GM19035 (cell line): Measurements from ENCODE around the gene KCNH2.
"Not testable (repeated sequence)": the region's sequence is repeated elsewhere in the genome, so short reads cannot be mapped to it uniquely, and the experiment has no call there.

Experiments
- ATAC-seq: cut with Tn5 transposase; IDR thresholded peaks from one replicate; pipeline ENCODE4 v1.9.1; 2021; ENCODE audit not compliant: unreplicated experiment

KCNH2 gene

DNA sequence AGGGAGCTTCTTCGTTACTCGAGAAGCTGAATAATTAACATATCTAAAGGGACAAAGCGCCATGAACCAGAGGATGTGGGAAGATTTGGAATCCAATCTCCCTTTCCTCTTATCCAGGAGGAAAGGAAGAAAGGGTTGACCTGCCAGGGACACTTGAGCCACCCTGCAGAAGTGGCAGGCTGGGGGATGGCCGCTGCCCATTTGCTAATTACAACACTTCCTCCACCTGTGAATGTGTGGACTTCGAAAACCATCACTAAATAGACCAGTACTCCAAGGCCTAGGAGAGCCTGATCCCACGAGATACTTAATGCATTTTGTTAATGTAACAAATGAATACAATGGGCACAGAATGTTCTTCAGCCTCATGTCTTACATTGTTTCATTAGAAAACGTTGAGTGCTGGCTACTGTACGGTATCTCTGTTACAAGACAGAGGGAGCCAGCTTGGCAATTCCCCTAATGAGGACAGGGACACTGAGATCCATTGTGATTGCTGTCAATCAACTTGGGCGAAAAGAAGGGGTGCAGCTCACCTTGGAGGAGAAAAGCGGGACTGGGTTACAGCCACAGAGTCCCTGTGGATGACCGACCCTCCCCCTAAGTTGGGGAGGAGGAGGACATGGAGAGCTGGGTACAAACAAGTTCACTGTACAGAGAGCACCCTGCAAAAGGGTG, 66.4 kb downstream of the KCNH2 start:
- ATAC-seq = no peak

DNA sequence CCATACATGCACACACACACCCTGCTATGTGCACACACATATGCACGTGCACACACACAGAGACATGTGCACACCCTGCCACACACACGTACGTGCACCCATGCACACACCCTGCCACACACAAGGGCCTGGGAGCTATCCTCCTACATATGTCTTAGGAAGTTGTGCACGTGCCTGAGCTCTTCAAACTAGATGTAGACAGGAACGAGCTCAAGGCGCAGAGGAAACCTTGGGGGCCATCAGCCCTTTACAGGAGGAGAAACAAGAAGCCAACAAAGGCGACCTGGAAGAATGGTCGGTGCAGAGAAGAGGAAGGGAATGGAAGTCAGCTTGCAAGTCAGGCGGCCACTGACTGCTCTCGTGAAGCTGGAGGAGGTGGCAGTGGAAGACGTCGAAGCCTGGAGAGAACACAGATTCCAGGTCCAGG, 67.1 kb downstream of the KCNH2 start:
- no peak for ATAC-seq

DNA sequence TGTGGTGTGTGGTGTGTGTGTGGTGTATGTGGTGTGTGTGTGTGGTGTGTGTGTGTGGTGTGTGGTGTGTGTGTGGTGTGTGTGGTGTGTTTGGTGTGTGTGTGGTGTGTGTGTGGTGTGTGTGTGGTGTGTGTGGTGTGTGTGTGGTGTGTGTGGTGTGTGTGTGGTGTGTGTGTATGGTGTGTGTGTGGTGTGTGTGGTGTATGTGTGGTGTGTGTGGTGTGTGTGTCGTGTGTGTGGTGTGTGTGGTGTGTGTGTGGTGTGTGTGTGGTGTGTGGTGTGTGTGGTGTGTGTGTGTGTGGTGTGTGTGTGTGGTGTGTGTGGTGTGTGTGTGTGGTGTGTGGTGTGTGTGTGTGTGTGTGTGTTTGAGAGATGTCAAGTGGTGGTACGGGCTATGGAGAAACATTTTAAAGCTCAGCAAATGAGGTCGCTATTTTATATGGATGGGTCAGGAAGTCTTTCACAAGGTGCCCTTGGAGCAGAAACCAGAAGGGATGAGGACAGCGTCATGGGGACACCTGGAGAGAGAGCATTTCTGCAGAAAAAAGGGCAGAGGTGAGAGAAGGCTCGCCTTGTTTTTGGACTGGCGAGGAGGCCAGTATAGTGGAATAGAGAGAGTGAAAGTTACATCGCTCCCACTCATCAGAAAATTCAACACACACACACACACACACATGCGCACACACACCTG, 67.7 kb downstream of the KCNH2 start:
- not testable (repeated sequence) for ATAC-seq

DNA sequence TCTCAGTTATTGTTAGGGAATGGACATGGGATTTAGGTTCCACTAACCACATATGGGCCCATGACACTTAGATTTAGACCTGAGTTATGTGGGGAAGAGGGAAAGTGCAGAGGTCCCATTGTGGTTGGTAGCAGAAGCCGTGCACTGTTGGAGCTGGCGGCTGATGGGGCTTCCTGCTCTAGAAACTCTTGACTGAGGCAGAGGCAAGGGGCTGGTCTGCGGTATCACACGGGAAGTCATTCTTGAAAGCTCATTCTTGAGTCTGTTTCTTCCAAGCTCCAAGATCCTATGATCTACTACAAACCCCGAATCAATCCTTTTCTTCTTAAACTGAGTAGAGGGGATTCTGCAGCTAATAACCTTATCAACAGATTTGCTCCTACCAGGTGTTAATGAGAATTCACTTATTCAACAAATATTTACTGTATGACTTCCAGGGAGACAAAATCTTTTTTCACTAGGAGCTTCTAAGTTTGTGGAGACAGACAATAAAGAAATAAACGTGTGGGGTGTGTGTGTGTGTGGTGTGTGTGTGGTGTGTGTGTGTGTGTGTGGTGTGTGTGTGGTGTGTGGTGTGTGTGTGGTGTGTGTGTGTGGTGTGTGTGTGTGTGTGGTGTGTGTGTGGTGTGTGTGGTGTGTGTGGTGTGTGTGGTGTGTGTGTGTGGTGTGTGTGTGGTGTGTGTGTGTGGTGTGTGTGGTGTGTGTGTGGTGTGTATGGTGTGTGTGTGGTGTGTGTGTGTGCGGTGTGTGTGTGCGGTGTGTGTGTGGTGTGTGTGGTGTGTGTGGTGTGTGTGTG, 68.7 kb downstream of the KCNH2 start:
- ATAC-seq = no peak

DNA sequence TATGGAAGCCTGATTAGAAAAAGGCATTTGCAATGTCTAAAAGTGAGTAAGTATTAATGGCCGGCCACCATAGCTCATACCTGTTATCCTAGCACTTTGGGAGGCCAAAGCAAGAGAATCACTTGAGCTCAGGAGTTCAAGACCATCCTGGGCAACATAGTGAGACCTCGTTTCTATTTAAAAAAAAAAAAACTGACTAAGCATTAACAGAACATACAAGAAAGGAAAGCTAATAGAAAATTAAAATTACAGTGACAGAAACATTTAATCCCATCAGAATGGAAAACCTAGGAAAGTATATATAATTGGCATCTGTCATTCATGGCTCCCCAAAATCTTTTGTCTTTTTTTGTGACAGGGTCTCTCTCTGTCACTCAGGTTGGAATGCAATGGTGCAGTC, 69.9 kb downstream of the KCNH2 start:
- no peak for ATAC-seq

DNA sequence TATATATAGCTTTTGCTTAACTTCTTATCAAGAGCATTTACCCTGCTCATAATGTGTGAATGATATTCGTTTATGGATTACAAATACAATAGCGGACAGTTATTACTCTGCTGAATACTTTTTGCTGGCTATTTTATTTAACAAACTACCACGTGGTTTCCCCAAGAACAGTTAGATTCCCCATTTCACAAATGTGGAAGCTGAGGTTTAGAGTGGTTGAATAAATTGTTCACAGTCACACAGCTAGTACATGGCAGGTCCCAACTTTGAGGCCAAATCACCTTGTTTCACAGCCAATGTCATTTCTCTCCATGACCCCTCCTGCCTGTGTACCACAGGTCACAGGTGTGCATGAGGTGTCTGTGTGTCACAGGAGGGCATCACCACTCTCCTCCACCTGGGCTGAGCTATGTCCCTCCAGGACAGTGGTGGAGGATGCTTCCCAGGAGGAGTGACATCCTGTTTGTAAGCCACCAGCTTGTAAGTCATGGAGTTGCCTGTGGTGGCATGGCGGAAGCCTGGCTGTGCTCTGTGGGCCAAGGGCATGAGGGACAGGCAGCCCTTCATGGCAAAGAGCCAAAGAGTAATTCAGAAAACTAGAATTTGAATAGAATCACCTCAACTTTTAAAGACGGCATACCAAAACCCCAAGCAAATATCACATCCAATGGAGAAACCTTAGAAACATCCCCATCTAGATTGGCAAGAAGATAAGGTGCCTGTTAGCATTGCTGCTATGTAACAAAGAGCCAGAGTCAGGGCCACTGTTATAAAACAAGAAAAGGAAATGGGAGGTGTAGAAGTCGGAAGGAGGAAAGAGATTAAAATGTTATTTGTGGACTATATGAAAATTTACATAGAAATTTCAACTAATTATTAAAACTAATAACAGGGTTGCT, 73.9 kb downstream of the KCNH2 start:
- ATAC-seq = no peak

DNA sequence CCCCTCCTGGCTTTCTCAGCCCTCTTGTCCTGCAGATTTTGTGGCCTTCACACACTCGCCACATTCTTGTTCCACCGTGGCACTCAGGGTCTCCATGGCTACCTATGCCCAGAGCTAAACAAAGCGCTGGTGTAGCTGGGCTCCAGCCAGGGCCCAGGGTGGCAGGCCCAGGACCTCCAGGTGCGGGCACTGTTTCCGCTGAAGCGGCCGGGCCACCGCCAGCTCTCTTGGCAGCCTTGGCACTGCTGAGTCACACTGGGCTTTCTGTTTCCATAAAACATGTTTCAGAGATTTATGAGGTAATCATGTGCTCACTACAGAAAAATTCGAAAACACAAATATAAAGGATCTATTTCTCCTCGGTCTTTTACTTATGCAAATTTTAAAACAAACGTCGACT, 74.5 kb downstream of the KCNH2 start:
- ATAC-seq = no peak

DNA sequence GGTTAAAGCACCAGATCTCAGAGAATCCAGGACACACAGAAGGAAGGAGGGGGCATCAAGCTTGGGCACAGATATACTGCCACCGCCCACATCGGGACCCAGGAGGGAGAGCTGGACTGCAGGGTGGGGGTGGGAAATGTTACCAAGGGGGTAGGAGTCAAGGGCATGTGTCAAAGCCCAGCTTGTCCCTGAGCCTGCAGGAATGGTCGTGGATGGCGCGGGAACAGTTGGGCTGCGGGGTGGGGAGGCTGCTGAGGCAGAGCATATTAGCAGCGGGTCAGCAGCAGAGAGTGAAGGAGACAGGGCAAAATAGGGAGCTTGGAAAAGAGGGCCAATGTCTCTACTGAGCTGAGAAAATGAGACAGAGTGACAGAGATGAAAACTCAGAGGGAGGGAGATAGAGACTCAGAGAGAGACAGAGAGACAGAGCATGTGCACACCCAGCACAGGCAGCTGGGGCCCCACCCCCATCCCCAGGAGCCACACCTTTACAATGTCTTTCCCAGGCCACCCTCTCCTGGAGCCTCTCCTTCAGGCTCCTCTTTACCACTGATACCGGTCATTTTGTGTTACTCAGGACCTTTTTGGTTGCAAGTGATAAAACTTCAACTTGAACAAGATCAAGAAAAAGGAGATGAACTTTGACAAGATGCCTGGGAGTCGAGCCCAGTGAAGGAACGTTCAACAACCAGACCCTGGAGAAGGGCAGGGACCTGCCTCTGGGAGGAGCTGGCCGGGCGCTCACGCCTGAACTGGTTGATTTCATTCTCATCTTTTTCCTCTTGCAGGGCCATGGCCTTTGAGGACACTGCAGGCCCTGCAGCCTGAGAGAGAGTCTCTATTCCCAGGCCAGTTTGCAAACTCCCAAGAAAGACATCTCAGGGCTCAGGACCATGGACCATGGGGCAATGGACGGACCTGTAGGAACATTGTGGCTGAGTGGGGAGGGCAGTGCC, 75.8 kb downstream of the KCNH2 start:
- ATAC-seq = no peak

DNA sequence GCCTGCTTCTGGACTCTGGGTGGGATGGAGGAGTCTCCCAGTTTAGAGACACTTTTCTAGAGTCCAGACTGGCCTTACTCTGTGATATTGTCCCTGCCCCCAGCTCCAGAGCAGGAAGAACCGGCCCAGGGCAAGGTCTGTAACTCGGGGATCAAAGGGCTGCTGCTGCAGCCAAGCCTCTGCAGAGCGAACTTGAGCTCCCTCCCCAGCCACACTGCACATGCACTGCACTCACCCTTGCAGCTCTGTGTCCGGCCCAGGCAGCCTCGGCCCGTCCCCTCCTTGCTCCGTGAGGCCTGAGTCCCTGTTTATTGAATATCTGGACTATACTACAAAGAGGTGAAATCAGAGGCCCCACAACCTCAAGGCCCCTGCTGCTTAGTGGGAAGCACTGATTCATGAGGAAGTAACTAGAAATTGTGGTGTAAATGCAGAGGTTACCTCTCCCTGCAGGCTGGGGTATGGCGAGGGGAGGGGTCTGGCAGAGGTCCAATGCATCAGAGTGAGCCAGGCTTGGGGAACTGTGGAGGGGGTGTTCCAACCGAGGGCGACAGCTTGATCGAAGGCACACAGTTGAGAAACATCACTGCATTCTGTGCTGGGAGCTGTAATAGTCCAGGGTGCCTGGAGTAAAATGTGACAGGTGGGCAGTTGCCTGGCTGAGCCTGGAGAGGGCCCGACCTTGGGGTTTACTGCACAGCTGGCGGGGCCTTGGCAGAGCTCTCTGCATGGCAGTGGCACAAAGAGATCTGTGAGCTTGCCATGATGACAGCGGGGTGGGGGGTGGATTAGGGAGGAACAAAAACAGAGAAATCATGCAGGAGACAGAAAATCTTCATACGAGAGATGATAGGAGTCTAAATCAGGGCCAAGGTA, 76.7 kb downstream of the KCNH2 start:
- no peak for ATAC-seq

DNA sequence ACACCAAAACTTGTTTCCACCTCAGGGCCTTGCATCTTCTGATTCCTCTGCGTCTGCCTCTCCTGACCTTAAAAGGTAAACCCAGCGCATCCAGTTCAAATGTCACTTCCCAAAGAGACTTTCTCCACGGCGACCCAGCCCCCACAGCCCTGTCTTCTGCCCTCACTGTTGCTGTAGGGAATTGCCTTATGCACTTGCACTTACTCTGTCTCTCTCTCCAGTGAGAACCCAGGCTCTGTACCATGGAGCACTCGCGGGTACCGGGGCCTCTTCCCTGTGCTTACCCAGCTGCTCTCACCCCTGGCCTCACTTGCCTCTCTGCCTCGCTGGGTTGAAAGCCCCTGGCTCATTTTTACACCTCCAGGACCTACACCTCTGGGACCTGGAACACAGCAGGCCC, 77.4 kb downstream of the KCNH2 start:
- ATAC-seq = no peak

DNA sequence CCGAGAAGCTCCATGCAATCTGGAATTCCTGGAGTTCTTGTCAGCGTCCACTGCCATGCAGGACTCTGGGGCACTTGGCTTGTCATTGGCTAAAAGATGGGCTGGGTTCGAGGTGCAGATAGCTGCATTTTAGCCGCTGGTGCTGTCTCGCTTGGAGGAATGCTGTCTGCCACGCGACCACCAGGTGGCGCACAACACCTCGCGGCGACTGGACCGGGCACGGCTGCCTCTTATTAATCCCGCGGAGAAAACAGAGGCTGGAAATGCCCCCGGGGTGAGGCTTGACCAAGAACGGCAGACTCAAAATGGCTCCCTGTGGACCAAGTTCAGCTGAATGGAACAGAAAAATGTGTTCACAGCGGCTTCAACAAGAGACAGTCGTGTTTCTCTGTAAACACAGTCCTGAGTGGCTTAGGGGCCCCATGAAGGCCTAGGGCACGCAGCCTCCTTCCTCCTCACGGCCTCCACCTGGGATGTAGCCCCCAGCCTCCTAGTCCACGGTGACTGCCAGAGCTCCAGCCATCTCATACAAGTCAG, 79.6 kb downstream of the KCNH2 start:
- peak; percentile 53 for ATAC-seq

DNA sequence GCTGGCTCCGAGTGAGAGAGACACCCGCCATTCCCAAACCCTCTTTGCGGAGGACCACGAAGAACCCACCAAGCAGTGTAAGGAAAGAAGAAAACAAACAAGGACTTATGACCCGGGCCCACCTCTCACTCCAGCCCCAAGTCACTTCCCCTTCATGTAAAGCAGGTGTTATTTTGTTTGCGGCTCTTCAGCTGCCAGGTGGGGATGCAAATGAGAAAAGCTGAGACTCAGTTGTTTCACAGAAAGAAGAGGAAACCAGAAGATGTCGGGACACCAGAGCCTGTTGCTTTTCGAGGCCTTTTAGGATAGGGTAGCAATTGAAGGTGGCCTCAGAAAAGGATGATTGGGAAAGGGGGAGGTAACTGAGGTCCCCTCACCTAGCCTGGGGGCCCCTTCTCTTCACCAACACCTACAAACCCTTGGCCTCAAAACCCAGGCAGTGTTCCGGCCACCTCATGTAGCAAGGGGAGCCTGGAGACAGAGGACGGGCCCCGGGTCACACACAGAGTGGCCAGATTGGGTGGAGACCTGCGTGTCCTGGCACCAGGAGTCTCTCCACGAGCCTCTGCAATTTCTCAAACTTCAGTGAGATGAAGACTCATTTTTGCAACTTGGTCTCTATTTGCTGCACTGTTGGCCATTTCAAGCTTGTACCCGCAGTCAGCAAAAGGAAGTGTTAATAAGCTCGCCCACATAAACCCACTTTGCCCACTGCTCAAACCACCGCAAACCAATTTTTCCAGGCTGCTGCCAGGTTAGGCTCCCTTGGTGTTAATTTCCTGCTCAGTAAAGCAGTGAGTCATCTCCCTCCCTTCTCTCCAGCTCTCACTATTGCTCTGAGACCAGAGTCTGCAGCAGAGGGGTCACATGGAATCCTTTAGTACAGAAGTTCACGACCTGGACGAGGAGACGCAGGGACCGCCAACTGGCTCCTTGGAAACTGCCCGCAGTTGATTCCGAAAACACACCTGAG, 80.3 kb downstream of the KCNH2 start:
- peak; percentile 72 for ATAC-seq

DNA sequence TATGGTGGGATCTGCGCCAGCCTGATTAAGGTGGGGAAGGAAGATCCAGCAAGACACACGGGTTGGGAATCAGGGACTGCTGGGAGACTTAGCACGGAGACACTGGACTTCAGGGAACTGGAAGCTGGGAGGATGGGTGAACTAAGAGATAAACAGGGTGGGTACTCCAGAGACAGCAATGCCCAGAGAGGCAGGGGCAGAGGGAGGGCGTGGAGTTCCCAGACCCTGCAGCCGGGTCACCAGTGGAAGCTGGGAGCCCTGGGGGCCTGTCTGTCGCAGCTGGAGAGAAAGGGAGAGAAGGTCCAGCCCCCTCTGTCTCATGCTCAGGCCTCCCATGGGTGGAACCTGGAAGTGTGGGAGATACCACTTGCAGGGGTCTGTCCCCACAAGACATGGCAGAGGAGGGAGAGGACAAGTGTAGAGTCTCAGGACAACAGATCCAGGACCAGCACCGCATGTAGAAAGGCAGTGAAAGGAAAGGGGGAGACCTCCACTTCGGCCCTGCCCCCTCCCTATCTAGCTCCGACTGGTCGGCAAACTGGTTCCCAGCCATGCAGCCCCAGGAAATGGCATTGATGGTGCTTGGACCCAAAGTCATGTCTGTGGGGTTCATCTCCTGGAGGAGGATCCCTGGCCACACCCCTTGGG, 81.4 kb downstream of the KCNH2 start:
- no peak for ATAC-seq

DNA sequence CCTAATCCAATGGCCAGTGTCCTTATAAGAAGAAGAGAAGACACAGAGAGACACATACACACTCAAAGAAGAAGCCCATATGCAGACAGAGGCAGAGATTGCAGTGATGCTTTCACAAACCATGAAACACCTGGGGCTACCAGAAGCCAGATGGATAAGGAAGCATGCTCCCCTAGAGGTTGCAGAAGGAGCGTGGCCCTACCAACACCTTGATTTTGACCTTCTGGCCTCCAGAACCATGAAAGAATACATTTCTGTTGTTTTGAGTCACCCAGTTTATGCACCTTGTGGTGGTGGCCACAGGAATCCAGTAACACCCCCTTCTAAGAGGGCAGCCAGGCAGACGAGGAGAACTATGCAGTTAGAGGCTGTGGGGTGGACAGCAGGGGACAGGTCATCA, 82.3 kb downstream of the KCNH2 start:
- no peak for ATAC-seq
